Duodenal mucosa (tissue), 2 donors: ENCODE data around the gene ELAVL4.
"Not testable (repeated sequence)": the region's sequence is repeated elsewhere in the genome, so short reads cannot be mapped to it uniquely, and the experiment has no call there.

ENCODE experiments used
- H3K27ac ChIP-seq: one replicate; pipeline ENCODE4 v1.7.0; 2013; ENCODE audit warnings: low read depth, low read length
- H3K27me3 ChIP-seq, 2 donors: one replicate each; pipeline ENCODE4 v1.7.0; 2013; ENCODE audit warnings: low read length in 2 of 2, control low read depth in 1 of 2; ENCODE audit not compliant: insufficient read depth in 2 of 2, control insufficient read depth in 1 of 2
- H3K36me3 ChIP-seq, 2 donors: one replicate each; pipeline ENCODE4 v1.7.0; 2013; ENCODE audit warnings: low read length in 2 of 2, control low read depth in 1 of 2; ENCODE audit not compliant: insufficient read depth in 2 of 2, control insufficient read depth in 1 of 2
- H3K4me1 ChIP-seq, 2 donors: one replicate each; pipeline ENCODE4 v1.7.0; 2013; ENCODE audit warnings: low read length in 2 of 2, control low read depth in 1 of 2; ENCODE audit not compliant: insufficient read depth in 2 of 2, control insufficient read depth in 1 of 2
- H3K4me3 ChIP-seq, 2 donors: one replicate each; pipeline ENCODE4 v1.7.0; 2013; ENCODE audit warnings: low read length in 2 of 2, low read depth in 1 of 2
- H3K9ac ChIP-seq, 2 donors: one replicate each; pipeline ENCODE4 v1.7.0; 2013; ENCODE audit warnings: low read length in 2 of 2, low read depth in 1 of 2
- H3K9me3 ChIP-seq, 2 donors: one replicate each; pipeline ENCODE4 v1.7.0; 2013; ENCODE audit warnings: low read length in 2 of 2, control low read depth in 1 of 2; ENCODE audit not compliant: control insufficient read depth in 1 of 2

ELAVL4 gene

DNA sequence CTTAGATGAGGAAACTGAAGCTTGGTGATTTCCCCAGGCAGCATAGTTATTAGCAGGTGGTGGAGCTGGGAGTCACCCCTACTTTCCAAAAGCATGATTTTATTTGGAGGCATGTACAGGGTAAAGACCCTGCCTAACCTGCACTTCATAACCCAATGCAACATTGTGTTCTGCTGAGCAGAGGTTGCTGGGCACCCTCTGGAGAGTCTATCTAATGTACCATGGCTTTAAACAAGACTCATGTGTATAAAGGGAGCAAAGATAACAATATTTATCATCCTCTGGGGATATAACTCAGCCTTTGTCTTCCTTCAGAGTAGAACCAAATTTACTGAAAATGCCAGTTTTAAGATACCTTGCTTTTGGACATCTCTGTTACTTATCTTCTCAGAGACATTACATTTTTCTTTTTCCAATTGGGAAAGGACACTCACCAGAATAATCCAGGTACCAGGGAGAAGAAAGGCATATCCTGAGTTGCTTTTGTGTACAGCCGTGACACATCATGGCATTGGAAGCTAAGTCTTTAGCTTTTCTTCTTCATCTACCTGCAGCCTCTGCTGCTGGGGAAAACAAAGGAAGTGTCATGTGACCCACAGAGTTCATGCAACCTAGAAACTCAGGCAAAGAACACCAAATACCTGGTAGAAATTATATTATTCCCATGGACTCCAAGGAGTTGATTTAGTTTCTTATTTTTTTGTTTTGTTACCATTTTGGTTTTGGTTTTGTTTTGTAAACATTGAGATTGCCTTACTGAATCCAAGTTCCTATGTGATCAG, 39.6 kb downstream of the ELAVL4 start:
- Histone ChIP-seq H3K36me3 (no peaks in the 10 kb centered on the region), H3K27me3 (no peaks in the 10 kb centered on the region), H3K27ac (no peak overlapping the region), H3K4me1 (no peaks in the 10 kb centered on the region), H3K9me3 (no peaks in the 10 kb centered on the region), H3K9ac (no peak overlapping the region), H3K4me3 (no peak overlapping the region)

DNA sequence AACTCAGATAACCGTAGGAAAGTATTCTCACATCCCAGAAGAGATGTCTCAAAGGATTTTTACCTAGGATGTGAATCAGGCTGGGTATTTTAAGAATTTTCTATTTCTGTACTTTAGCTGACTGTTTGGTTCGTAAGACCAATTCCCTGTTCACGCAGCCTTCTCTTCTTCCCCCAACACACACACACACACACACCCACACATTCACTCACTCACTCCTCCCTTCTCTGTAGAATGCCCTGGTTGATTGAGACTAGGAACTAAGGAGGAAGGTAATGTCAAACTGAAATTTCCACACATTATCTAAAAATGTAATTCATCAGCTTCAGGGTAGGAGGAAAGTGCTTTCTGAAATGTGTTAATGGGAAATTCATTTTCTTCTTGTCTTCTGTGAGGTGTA, 43.5 kb downstream of the ELAVL4 start:
- H3K4me3 ChIP-seq: no peak overlapping the region
- no peaks in the 10 kb centered on the region for H3K27me3 ChIP-seq
- H3K9me3 ChIP-seq: no peaks in the 10 kb centered on the region
- no peaks in the 10 kb centered on the region for H3K4me1 ChIP-seq
- no peak overlapping the region for H3K27ac ChIP-seq
- H3K9ac ChIP-seq: no peak overlapping the region
- H3K36me3 ChIP-seq: no peaks in the 10 kb centered on the region

DNA sequence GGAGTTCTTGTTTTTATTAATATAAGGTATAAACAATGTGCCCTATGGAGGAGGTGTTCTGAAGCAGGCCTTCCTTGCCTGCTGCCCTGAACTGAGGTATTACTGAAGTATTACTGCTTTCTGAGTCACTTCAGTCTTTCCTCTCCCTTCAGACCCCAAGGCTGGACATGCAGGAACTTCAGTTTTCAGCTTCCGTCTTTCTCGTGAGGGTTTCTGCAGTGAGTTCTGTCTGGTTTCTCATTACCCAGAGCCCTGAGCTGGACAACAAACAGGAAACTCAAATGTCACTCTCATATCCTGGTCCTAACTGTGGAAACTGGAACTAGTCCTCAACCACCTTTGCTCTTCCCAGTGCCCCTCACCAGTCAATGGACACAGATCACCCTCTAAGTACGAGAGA, 46.8 kb downstream of the ELAVL4 start:
- H3K4me3 ChIP-seq: no peak overlapping the region
- no peak overlapping the region for H3K9ac ChIP-seq
- H3K27me3 ChIP-seq: no peaks in the 10 kb centered on the region
- H3K36me3 ChIP-seq: no peaks in the 10 kb centered on the region
- no peaks in the 10 kb centered on the region for H3K4me1 ChIP-seq
- no peak overlapping the region for H3K27ac ChIP-seq
- H3K9me3 ChIP-seq: no peaks in the 10 kb centered on the region

DNA sequence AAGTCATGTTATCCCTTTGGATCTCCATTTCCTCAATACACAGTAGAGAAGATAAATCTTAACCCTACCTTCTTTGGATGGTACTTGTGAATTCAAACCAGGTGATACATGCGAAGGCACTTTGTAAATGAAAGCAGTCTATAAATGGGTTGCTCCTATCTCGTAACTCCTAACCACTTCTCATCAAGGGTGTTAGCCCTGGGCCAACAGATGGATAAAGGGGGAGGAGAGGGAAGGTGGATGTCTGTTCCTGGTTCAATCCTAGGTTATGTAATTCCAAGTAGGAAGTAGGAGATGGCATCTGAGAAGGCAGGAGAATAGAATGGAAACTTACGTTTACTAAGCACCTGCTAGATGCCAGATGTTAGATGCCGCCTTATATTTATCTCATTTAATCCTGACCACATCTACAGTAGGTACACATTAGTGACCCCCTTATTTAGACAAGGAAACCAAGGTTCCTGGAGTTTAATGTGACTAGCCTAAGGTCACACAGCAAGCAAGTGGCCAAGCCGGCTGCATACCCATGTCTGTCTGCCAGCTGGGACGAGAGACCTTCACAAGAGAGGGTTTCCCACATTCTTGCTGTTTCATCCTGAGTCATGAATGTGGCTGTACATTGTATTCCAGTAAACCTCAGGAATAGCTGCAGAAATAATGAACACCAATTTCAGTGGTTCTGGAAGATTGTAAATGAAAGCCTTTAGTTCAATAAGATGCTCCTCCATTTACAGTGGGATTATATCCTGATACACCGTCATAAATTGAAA, 47.7 kb downstream of the ELAVL4 start:
- Histone ChIP-seq H3K27ac (no peak overlapping the region), H3K4me1 (no peaks in the 10 kb centered on the region), H3K9ac (no peak overlapping the region), H3K4me3 (no peak overlapping the region), H3K27me3 (no peaks in the 10 kb centered on the region), H3K9me3 (no peaks in the 10 kb centered on the region), H3K36me3 (no peaks in the 10 kb centered on the region)

DNA sequence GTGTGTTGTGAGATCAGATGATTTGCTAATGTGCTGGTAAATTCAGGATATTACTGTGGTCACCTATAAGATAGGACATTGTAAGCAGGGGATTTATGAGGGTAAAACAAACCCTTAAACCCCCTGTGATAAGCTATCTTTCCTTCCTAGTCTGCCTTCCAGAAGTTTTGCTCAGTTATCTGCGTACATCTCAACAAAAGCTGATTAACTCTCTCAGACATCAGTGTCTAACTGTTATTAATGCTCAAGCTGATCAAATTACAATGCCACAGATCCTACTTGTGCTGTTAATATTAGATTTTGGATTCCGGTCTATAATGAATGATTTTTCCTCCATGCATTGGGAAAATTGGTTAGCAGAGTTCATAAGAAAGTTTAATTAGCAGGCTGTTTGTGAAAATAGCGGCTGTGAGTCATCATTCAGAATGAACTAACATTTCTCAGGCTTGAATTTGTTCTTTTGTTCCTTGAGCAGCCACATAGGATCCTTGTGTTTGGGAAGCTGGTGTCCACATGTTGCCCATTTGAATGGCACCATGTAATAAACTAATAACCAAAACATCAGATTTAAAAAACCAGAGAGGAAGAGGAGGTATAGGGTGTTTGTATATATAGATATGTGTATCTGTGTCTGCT, 48.7 kb downstream of the ELAVL4 start:
- H3K36me3 ChIP-seq: no peaks in the 10 kb centered on the region
- H3K4me1 ChIP-seq: no peaks in the 10 kb centered on the region
- H3K27ac ChIP-seq: no peak overlapping the region
- no peaks in the 10 kb centered on the region for H3K27me3 ChIP-seq
- H3K9ac ChIP-seq: no peak overlapping the region
- no peak overlapping the region for H3K4me3 ChIP-seq
- H3K9me3 ChIP-seq: no peaks in the 10 kb centered on the region

DNA sequence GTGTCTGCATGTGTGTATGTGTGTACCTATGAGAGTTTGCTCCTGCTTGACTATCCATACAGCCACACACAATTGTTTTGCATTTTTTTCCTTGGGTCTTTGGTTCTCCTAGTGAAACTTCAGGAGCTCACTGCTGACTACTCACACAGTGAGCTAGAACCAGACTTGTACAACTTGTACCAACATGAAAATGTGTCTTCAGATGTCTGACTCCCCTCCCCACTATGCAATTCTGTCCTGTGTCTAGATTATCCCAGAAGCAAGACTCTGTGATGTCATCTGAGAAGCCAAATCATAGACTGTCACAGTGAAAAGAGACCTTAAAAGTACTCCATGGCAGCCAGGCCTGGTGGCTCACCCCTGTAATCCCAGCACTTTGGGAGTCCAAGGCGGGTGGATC, 49.7 kb downstream of the ELAVL4 start:
- Histone ChIP-seq H3K9me3 (no peaks in the 10 kb centered on the region), H3K27ac (no peak overlapping the region), H3K4me3 (no peak overlapping the region), H3K9ac (no peak overlapping the region), H3K27me3 (no peaks in the 10 kb centered on the region), H3K36me3 (no peaks in the 10 kb centered on the region), H3K4me1 (no peaks in the 10 kb centered on the region)

DNA sequence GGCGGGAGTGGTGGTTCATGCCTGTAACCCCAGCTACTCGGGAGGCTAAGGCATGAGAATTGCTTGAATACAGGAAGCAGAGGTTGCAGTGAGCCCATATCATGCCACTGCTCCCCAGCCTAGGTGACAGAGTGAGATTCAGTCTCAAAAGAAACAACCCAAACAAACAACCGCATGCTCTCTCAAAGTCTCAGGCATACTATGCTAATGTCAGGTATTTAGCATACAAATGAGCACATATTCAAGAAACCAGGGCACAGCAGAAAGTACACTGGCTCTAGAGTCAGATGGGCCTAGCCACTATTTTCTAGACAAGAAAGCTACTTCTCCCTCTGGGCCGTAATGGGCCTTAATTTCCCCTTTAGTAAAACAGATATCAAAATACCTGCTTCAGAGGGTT, 55.0 kb downstream of the ELAVL4 start:
- Histone ChIP-seq H3K36me3 (no peaks in the 10 kb centered on the region), H3K27me3 (no peaks in the 10 kb centered on the region), H3K4me3 (no peak overlapping the region), H3K4me1 (no peaks in the 10 kb centered on the region), H3K9me3 (no peaks in the 10 kb centered on the region), H3K9ac (no peak overlapping the region), H3K27ac (no peak overlapping the region)

DNA sequence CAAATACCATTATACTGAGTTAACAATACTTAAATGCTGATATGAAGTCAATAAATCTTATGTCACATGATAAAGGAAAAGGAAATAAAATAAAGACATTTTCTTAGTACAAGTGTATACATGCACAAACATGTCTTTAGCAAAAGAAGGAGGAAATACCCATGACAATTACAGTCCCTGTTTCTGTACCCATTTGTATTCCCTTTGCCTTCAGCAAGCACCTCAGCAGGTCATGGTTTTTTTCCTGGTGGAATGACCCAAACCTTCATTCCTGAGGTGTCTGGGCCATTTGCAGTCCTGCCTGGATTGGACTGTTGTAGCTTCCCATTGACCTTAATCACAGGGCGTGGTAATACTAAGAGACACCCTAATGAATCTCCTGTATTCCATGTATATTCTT, 57.6 kb downstream of the ELAVL4 start:
- not testable (repeated sequence) for H3K9ac ChIP-seq, H3K27ac ChIP-seq, H3K4me1 ChIP-seq, H3K36me3 ChIP-seq, H3K27me3 ChIP-seq, H3K4me3 ChIP-seq, H3K9me3 ChIP-seq

DNA sequence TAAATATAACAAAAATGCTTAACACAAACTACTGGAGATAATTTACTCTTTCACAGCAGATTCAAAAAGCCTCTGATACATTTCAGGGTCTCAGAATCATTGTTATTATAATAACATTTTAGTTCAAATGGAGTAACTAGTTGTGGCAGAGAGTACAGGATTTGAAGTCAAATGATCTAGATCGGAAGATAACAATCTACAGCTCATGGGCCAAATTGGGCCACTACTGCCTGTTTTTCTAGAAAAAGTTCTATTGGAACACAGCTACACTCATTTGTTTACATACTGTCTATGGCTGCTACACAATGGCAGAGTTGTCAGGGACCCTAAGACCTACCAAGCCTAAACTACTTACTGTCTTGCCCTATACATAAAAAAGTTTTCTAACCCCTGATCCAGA, 63.6 kb downstream of the ELAVL4 start:
- H3K9me3 ChIP-seq: no peaks in the 10 kb centered on the region
- H3K9ac ChIP-seq: no peak overlapping the region
- no peak overlapping the region for H3K27ac ChIP-seq
- H3K27me3 ChIP-seq: no peaks in the 10 kb centered on the region
- H3K4me3 ChIP-seq: no peak overlapping the region
- no peaks in the 10 kb centered on the region for H3K4me1 ChIP-seq
- no peaks in the 10 kb centered on the region for H3K36me3 ChIP-seq

DNA sequence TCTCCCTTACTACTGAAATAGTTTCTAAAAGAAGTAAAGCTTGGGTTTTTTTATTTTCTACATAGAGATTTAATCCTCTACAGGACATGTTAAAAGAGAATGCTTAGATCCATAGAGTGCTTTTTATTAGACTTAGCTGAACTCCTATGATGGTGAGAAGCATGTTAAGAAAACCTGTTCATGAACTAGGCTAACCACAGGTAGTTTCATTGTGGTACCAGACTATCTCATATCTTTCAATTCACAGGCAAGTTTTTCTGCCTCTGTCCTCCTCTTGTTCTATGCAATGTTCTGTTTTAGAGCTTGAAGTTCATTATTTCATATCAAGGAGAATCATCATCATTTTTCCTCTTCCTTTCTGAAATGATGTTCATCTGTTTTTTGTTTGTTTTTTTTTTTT, 65.4 kb downstream of the ELAVL4 start:
- H3K27ac ChIP-seq: no peak overlapping the region
- H3K4me3 ChIP-seq: no peak overlapping the region
- H3K27me3 ChIP-seq: no peaks in the 10 kb centered on the region
- no peak overlapping the region for H3K9ac ChIP-seq
- H3K36me3 ChIP-seq: no peaks in the 10 kb centered on the region
- H3K4me1 ChIP-seq: no peaks in the 10 kb centered on the region
- H3K9me3 ChIP-seq: no peaks in the 10 kb centered on the region
